Measurements from ENCODE around the gene OSBPL6. TPM values are rescaled to one million over a fixed set of nuclear protein-coding genes. Genes with fewer than 3 reads are reported as not detected.
"Not testable (repeated sequence)": the region's sequence is repeated elsewhere in the genome, so short reads cannot be mapped to it uniquely, and the experiment has no call there.

The OSBPL6 gene
- total RNA-seq, 1 donor from 2014 or later: 7.9 TPM

- no peak for DNase-seq
- H3K36me3 ChIP-seq: no peaks in the 10 kb centered on the region
- no peak for TF ChIP-seq CTCF (IDR thresholded peaks at IDR 0.05)
- intact Hi-C loops (cut with DNase I): no loop called here
- no peaks in the 10 kb centered on the region for H3K27me3 ChIP-seq (ENCODE audit: low read depth)
- H3K9me3 ChIP-seq: no peaks in the 10 kb centered on the region
- no peak overlapping the region for H3K4me3 ChIP-seq
- ATAC-seq: no peak
- H3K27ac ChIP-seq: no peak overlapping the region
- H3K4me1 ChIP-seq: no peaks in the 10 kb centered on the region
These were observed 151.6 kb downstream of the OSBPL6 start for GRCh38 chr2:178345951-178346350.

GRCh38 chr2:178350051-178350450, 155.7 kb downstream of the OSBPL6 start:
- H3K27ac ChIP-seq: no peak overlapping the region
- H3K27me3 ChIP-seq (ENCODE audit: low read depth): no peaks in the 10 kb centered on the region
- ATAC-seq (no peak), DNase-seq (no peak)
- no peaks in the 10 kb centered on the region for H3K4me1 ChIP-seq
- H3K4me3 ChIP-seq: no peak overlapping the region
- intact Hi-C loops (cut with DNase I): no loop called here
- H3K36me3 ChIP-seq: no peaks in the 10 kb centered on the region
- H3K9me3 ChIP-seq: no peaks in the 10 kb centered on the region
- no peak for TF ChIP-seq CTCF (IDR thresholded peaks at IDR 0.05)

GRCh38 chr2:178357704-178358103, 163.4 kb downstream of the OSBPL6 start:
- intact Hi-C loops (cut with DNase I); H3K9me3 ChIP-seq; H3K36me3 ChIP-seq; H3K27me3 ChIP-seq (ENCODE audit: low read depth); DNase-seq; H3K4me1 ChIP-seq; ATAC-seq; H3K27ac ChIP-seq; H3K4me3 ChIP-seq: not testable (repeated sequence)

GRCh38 chr2:178359192-178359912, 165.0 kb downstream of the OSBPL6 start:
- Histone ChIP-seq H3K4me3 (no peak overlapping the region), H3K4me1 (no peaks in the 10 kb centered on the region), H3K36me3 (no peaks in the 10 kb centered on the region), H3K9me3 (no peaks in the 10 kb centered on the region), H3K27ac (no peak overlapping the region), H3K27me3 (ENCODE audit: low read depth) (no peaks in the 10 kb centered on the region)
- intact Hi-C loops (cut with DNase I): no loop called here
- no peak for TF ChIP-seq CTCF (IDR thresholded peaks at IDR 0.05)
- DNase-seq (no peak), ATAC-seq (no peak)

GRCh38 chr2:178361588-178361987, 167.3 kb downstream of the OSBPL6 start:
- Histone ChIP-seq H3K4me3 (no peak overlapping the region), H3K4me1 (no peaks in the 10 kb centered on the region), H3K27me3 (ENCODE audit: low read depth) (no peaks in the 10 kb centered on the region), H3K36me3 (no peaks in the 10 kb centered on the region), H3K9me3 (no peaks in the 10 kb centered on the region), H3K27ac (no peak overlapping the region)
- no peak for ATAC-seq
- no peak for TF ChIP-seq CTCF (IDR thresholded peaks at IDR 0.05)
- no peak for DNase-seq
- intact Hi-C loops (cut with DNase I): no loop called here

GRCh38 chr2:178363252-178363651, 168.9 kb downstream of the OSBPL6 start:
- H3K27me3 ChIP-seq (ENCODE audit: low read depth): no peaks in the 10 kb centered on the region
- no peaks in the 10 kb centered on the region for H3K9me3 ChIP-seq
- ATAC-seq (peak in 1 of 2 donors; percentile 69), DNase-seq (no peak)
- intact Hi-C loops (cut with DNase I): no loop called here
- H3K4me1 ChIP-seq: no peaks in the 10 kb centered on the region
- no peak overlapping the region for H3K27ac ChIP-seq
- no peak for TF ChIP-seq CTCF (IDR thresholded peaks at IDR 0.05)
- H3K4me3 ChIP-seq: no peak overlapping the region
- no peaks in the 10 kb centered on the region for H3K36me3 ChIP-seq

Measured in lower lobe of right lung (tissue), 2 donors.